HK-2 (cell line): ENCODE data around the gene TPCN1.

Experiments used
- DNase-seq: peaks from one replicate; pipeline ENCODE4 v3.0.0-alpha.2; 2018; ENCODE audit not compliant: unreplicated experiment

TPCN1 gene

DNA sequence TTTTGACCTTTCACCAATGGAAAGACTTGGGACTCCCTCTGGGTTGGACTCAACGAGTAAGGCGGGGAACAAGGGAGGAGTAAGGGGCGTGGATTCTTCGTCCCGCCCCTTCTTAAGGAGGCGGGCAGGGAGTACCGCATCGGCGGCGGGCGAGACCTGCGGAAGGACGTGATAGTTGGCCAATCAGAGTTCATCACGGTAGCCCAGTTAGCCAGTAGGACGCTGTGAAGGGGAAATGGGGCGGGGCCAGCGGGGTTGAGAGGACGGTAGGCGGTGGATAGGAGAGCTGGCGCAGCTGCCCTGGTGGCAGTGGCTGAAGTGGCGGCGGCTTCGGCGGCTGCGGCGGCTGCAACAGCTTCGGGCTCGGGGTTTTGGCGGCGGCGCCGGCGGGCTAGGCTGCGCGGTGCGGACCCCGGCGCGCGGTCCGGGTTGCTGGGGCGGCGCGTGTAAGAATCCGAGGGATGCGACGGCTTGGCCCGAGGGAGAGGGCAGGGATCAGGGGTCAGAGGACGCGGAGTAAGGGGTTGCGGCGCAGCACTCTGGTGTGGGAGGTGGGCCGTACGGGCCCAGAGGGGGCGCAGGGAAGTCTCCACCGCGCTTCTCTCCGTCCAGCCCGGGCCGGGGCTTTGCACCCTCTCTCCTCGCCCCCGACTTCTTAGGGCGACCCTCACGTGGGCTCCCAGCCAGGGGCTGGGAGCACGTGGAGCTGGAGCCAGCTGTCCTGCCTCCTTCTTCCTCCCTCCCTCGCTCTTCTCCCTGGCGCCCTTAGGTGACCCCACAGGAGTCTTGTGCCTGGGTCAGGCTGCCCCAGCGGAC, at the start of gene TPCN1:
Gene TPCN1, plus strand, starts transcription at position 284 of the 816 bp plus-strand sequence. CDS start 5,389 bp downstream, outside the sequence.
- DNase-seq: peak; percentile 99

DNA sequence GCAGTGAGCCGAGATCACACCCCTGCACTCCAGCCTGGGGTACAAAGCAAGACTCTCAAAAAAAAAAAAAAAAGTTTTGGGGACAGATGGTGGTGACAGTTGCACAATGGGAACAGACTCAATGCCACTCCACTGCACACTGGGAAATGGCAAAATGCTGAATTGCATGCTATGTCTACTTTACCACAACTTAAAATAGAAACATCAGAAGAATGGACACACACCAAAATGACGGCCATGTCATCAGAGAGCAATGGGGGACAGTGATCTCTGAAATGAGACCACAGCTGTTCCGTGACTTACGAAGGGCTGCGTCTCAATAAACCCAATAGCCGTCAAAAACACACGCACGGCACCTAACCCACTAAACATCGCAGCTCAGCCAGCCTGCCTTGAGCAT, 49.7 kb upstream of the TPCN1 start:
- DNase-seq: no peak

DNA sequence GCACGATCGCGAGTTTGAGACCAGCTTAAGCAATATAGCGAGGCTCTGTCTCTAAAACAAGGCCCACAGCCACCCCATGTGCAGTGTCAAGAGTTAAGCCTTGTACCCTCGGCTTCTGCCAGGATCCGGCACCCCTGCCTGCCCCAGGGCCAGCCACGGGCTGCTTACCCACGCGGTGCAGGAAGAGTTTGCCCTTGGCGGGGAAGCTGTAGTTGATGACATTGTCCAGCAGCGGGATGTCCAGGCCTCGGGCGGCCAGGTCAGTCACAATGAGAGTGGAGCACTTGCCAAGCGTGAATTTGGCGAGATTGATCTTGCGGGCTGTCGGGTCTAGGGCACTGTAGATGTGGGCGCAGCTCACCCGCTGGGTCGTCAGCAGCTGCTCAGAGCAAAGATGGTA, 49.1 kb upstream of the TPCN1 start:
- no peak for DNase-seq

- no peak for DNase-seq
Observed at GRCh38 chr12:113173081-113173698, 48.1 kb upstream of the TPCN1 start.

- DNase-seq: peak; percentile 83
Observed at GRCh38 chr12:113174461-113175384, 46.5 kb upstream of the TPCN1 start.

GRCh38 chr12:113179023-113179422, 42.2 kb upstream of the TPCN1 start:
- DNase-seq: no peak

GRCh38 chr12:113180333-113180732, 40.9 kb upstream of the TPCN1 start:
- no peak for DNase-seq

- no peak for DNase-seq
Observed at GRCh38 chr12:113181975-113182374, 39.3 kb upstream of the TPCN1 start.

- no peak for DNase-seq
Observed at GRCh38 chr12:113183030-113183589, 38.2 kb upstream of the TPCN1 start.

DNA sequence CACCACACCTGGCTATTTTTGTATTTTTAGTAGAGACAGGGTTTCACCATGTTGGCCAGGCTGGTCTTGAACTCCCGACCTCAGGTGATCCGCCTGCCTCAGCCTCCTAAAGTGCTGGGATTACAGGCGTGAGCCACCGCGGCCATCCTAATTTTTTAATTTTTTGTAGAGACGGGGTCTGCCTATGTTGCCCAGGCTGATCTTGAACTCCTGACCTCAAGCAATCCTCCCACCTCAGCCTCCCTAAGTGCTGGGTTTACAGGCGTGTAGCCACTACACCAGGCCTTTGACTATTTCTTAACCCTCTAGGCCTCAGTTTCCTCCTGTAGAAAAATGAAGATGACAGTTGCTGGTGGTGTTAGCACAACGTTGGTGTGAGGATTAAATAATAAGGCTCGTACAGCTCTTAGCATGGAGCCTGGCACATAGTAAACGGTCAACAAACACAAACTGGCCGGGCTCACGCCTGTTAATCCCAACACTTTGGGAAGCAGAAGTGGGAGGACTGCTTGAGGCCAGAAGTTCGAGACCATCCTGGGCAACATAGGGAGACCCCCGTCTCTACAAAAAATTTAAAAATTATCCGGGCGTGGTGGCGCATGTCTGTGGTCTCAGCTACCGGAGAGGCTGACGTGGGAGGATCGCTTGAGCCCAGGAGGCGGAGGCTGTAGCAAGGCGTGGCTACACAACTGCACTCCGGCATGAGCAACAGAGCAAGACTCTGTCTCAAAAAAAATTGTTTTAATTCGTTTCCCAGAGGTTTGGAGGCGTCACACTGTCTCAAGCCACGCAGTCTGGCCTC, 37.0 kb upstream of the TPCN1 start:
- no peak for DNase-seq

DNA sequence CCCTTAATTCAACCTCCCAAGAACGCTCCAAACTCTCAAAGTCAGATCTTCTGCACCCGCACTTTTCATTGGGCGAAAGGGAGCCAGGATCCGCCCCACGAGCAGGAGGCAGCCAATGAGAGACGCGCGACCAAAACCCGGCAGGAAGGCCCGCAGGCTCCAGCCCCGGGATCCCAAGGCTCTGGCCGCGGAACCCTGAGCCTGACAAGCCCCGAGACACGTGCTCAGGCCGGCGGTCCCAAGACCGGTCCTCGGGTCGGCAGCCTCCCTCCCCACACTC, 36.4 kb upstream of the TPCN1 start:
- peak; percentile 93 for DNase-seq

DNA sequence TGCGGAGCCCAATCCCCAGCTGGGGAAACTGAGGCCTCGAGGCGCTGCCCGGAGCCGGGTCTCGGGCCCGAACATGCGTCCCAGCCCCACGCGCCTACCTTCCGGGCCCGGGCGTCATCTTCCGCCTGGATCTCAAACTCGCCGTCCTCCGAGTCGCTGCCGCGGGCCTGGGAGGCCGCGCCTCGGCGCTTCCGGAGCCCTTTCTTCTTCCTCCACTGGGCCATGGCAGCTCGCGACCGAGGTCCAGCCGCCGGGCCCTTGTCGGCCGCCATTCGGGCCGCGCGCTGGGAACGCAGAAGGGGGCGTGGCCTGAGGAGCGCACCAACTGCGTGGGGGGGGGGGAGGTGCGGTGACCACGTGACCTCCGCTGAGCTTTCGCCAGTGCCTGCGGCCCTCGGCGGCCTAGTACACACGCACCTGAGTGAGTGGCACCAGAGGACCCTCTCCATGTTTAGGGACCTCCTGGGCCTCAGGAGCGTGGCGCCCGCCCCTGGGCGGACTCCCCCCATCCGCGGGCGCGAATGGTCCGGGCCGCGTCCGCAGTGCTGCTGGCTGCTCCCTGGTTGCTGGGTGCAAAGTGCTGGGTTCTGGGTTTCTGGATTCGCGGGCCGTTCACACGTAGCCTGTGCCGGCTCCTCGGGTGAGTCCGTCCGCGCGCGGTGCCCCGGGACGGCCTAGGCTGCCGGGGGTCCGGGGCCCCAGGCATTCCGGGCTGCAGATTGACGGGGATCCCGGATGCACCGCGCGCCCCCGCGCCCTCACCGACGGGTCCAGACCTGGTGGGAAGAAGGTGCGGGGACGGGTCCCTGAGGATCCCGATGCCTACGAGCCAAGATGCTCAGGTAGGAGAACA, 35.9 kb upstream of the TPCN1 start, which contains the start of the genes DDX54 and RITA1:
Gene DDX54, minus strand, starts transcription at position 299 of the 853 bp plus-strand sequence. Its CDS starts 27 bp downstream, at position 272.
Gene RITA1, plus strand, starts transcription at position 542 of the 853 bp plus-strand sequence. CDS start 1,026 bp downstream, outside the sequence.
- DNase-seq: peak; percentile 87

DNA sequence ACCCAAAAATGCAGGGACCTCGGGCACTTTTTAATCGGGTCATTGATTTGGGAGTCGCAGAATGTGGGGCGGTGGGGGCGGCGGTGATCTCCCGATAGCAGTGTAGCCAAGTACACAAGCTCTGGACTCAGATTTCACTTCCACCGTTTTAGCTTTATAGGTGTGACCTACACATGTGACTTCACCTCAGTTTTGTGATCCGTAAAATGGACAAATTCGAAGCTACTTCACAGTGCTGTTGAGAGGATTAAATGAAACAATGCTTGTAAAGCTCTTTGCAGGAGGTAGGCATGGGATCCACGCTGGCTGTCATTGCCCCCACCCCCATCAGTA, 35.3 kb upstream of the TPCN1 start:
- no peak for DNase-seq

- no peak for DNase-seq
Observed at GRCh38 chr12:113186666-113187325, 34.5 kb upstream of the TPCN1 start.

- DNase-seq: no peak
Observed at GRCh38 chr12:113189361-113189760, 31.9 kb upstream of the TPCN1 start.

DNA sequence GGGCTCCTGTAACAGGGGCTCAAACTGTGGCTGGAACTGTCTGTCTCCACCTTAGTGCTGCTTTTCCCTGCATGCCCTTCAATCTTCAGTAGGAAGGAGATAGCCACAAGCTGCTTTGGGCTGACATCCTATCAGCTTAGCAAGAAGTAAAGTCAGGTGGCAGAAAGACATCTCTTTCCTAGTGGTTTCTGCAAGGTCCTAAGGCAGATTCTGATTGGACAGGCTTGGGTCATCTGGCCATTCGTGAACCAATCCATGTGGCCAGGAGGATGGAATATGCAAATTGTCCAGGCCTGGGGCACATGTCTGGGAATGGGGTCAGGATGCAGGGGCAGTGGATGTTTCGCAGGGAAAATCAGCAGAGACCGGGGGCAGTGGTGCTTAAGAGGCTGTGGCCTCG, 30.5 kb upstream of the TPCN1 start:
- no peak for DNase-seq

- DNase-seq: no peak
Observed at GRCh38 chr12:113191227-113191626, 30.0 kb upstream of the TPCN1 start.

- peak; percentile 44 for DNase-seq
Observed at GRCh38 chr12:113194971-113195391, 26.3 kb upstream of the TPCN1 start.

DNA sequence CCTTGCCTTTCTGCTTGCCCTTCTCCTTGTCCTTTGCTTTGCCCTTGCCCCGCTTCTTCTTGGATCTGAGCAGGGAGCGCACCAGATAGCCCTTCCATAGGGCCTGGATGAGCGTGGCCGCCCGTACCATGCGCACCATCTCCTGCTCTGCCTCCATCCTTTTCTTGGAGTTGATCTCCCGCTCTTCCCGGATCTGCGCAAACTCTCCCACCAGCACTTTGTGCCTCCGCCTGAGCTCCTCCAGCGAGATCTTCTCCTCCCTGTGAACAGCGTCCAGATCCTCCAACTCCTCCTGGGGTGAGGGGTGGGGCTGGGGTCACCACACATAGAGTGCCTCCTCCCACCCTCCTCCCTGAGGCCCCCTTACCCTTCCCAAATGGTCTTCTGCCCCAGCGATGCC, 25.7 kb upstream of the TPCN1 start:
- no peak for DNase-seq

GRCh38 chr12:113196582-113196981, 24.7 kb upstream of the TPCN1 start:
- no peak for DNase-seq
